Tibial nerve (tissue), 4 donors: Measurements from ENCODE around the gene NPRL2. TPM values are rescaled to one million over a fixed set of nuclear protein-coding genes. Genes with fewer than 3 reads are reported as not detected.

Experiments used
- DNase-seq, 2 donors: peaks; one replicate each; pipeline ENCODE4 v3.0.0-alpha.2; 2019; ENCODE audit warnings: low spot score in 2 of 2
- H3K27ac ChIP-seq, 4 donors: fragments of 200-600 bp; sonication (generic) in 3 of 4; one replicate each; pipeline ENCODE4 v1.5.1; 2017 to 2019; ENCODE audit warnings: mild to moderate bottlenecking in 1 of 4
- H3K27me3 ChIP-seq, 2 donors: fragments of 200-600 bp; sonication (generic) in 1 of 2; one replicate each; pipeline versions ENCODE4 v1.5.1 to v1.6.0; 2017 to 2019
- H3K36me3 ChIP-seq, 3 donors: fragments of 200-600 bp; sonication (generic); one replicate each; pipeline ENCODE4 v1.5.1; 2018 to 2019
- H3K4me1 ChIP-seq, 4 donors: fragments of 200-600 bp; sonication (generic) in 3 of 4; one replicate each; pipeline ENCODE4 v1.5.1; 2017 to 2019
- H3K4me3 ChIP-seq, 4 donors: fragments of 200-600 bp; sonication (generic) in 3 of 4; one replicate each; pipeline ENCODE4 v1.5.1; 2017 to 2019; ENCODE audit warnings: mild to moderate bottlenecking in 1 of 4, moderate library complexity in 1 of 4
- H3K9me3 ChIP-seq, 4 donors: fragments of 200-600 bp; sonication (generic) in 3 of 4; one replicate each; pipeline ENCODE4 v1.5.1; 2017 to 2019
- EP300 ChIP-seq, 2 donors: sonication (generic); formaldehyde crosslinking; IDR thresholded peaks; one replicate each; pipeline ENCODE4 v1.6.1; 2017; ENCODE audit warnings: antibody characterized with exemption in 2 of 2, mild to moderate bottlenecking in 1 of 2
- POLR2A ChIP-seq, 2 donors: fragments of 450-650 bp; IDR thresholded peaks; one replicate each; pipeline ENCODE4 v1.6.1; 2017; ENCODE audit warnings: antibody characterized with exemption in 2 of 2, mild to moderate bottlenecking in 2 of 2, moderate library complexity in 2 of 2
- WGBS, 2 donors: methylation state at CpG; one replicate each; pipeline ENCODE4 v1.1.5; 2018; 5-methylcytosine and 5-hydroxymethylcytosine counted together
- total RNA-seq, 4 donors: library from RNA; depleted of rRNA; stranded (reverse); fragments of >200 nt; gene quantifications; one replicate each; pipeline ENCODE4 v1.1.0, GENCODE V29; 2016
- TF ChIP-seq, protein P1 (sequence below), 5 experiments: fragments of 200-600 bp in 3 of 5; fragments of 450-650 bp in 2 of 5; sonication (generic) in 3 of 5; IDR thresholded peaks; one replicate each; pipeline ENCODE4 v1.5.1; 2016 to 2019; ENCODE audit warnings: antibody characterized with exemption in 5 of 5, mild to moderate bottlenecking in 3 of 5, moderate library complexity in 2 of 5

The NPRL2 gene
- total RNA-seq, 4 donors from 2014 or later, result 22.7 to 35.2 (median 27.2) TPM

GRCh38 chr3:50300681-50301254, 49.8 kb downstream of the NPRL2 start:
- peaks cover 0 to 16% (median 0%) of the 10 kb centered on the region in 3 donors for H3K36me3 ChIP-seq
- TF ChIP-seq POLR2A (IDR thresholded peaks at IDR 0.05) (no peak), EP300 (IDR thresholded peaks at IDR 0.05) (no peak)
- TF ChIP-seq, protein P1, sequence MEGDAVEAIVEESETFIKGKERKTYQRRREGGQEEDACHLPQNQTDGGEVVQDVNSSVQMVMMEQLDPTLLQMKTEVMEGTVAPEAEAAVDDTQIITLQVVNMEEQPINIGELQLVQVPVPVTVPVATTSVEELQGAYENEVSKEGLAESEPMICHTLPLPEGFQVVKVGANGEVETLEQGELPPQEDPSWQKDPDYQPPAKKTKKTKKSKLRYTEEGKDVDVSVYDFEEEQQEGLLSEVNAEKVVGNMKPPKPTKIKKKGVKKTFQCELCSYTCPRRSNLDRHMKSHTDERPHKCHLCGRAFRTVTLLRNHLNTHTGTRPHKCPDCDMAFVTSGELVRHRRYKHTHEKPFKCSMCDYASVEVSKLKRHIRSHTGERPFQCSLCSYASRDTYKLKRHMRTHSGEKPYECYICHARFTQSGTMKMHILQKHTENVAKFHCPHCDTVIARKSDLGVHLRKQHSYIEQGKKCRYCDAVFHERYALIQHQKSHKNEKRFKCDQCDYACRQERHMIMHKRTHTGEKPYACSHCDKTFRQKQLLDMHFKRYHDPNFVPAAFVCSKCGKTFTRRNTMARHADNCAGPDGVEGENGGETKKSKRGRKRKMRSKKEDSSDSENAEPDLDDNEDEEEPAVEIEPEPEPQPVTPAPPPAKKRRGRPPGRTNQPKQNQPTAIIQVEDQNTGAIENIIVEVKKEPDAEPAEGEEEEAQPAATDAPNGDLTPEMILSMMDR (IDR thresholded peaks at IDR 0.05), result no peak
- no peaks in the 10 kb centered on the region for H3K9me3 ChIP-seq
- no peaks in the 10 kb centered on the region for H3K27me3 ChIP-seq
- peak overlapping the region; percentile 75 to 97 (median 91) for H3K27ac ChIP-seq
- no peak for DNase-seq
- peaks cover 0 to 59% (median 40%) of the 10 kb centered on the region in 4 donors for H3K4me1 ChIP-seq
- whole genome bisulfite sequencing, 2 donors, result 61 to 64% methylated on average over 5 to 6 of the region's 6 CpGs
- peak overlapping the region in 1 of 4 donors; percentile 82 for H3K4me3 ChIP-seq

GRCh38 chr3:50299929-50300680, 50.5 kb downstream of the NPRL2 start:
- no peak for DNase-seq
- peaks cover 0 to 59% (median 40%) of the 10 kb centered on the region in 4 donors for H3K4me1 ChIP-seq
- TF ChIP-seq, protein P1 (IDR thresholded peaks at IDR 0.05), result peak in 1 of 5 experiments; percentile 24
- TF ChIP-seq EP300 (IDR thresholded peaks at IDR 0.05), result no peak
- no peaks in the 10 kb centered on the region for H3K9me3 ChIP-seq
- WGBS, 2 donors, result 19 to 35% methylated on average over 12 of the region's 12 CpGs
- peak overlapping the region; percentile 42 to 82 (median 74) for H3K4me3 ChIP-seq
- H3K36me3 ChIP-seq, result peaks cover 0 to 16% (median 0%) of the 10 kb centered on the region in 3 donors
- H3K27me3 ChIP-seq, result no peaks in the 10 kb centered on the region
- H3K27ac ChIP-seq, result peak overlapping the region; percentile 75 to 97 (median 91)

DNA sequence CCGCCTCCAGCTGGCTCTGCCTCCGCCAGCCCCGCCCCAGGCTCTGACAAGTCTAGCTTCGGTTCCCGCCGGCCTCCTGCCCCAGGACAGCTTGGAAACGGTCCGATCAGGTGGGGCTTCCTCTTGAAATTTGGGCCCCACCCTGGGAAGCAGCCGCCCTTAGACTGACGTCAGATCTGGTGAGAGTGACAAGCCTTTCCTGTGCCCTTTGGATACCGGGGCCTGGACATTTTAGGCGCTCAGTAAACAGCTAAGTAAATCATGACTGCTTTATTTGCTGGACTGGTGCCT, 51.0 kb downstream of the NPRL2 start:
- TF ChIP-seq EP300 (IDR thresholded peaks at IDR 0.05) (no peak), POLR2A (IDR thresholded peaks at IDR 0.05) (no peak)
- TF ChIP-seq, protein P1 (IDR thresholded peaks at IDR 0.05), result no peak
- 0 to 1% methylated on average over 11 to 12 of the region's 12 CpGs for WGBS, 2 donors
- peak overlapping the region; percentile 75 to 97 (median 91) for H3K27ac ChIP-seq
- no peaks in the 10 kb centered on the region for H3K27me3 ChIP-seq
- DNase-seq, result no peak
- peaks cover 0 to 59% (median 40%) of the 10 kb centered on the region in 4 donors for H3K4me1 ChIP-seq
- no peaks in the 10 kb centered on the region for H3K9me3 ChIP-seq
- peaks cover 0 to 16% (median 0%) of the 10 kb centered on the region in 3 donors for H3K36me3 ChIP-seq
- peak overlapping the region; percentile 42 to 82 (median 74) for H3K4me3 ChIP-seq

DNA sequence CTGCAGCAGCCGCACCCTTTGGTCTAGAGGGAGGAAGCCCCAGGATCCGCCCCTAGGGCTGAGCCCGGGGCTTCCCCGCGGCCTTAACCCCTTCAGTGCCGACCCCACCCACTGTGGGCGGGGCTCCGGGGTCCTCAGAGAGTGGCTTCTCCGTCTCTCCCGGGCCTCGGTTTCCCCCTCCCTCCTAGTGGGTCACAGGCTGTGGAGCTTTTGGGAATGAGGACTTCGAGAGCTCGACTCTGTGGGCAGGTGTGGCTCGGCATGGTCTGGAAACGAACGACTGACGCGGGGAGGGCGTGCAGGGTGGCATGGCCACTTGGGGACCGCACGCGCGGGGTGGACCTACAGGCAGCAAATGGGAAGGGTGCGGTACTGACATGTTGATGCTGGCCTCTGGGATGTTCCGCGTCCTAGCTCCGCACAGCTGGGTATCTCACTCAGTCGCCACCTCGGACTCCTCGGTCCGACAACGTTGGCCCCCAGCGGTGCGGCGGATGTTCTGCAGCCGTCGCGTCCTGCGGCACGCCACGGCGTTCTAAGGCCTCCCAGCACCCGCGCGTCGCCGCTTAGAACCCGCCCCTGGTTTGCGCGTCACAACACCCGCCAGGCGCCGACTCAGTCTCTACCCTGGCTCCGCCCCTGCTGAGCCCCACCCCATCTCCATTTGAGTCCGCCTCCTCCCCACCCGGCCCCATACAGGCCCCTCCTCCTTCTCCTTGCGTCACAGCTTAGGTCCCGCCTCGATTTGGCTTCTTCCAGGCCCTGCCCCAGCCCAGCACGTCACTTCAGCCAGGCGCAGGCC, 51.5 kb downstream of the NPRL2 start, which contains the start of the genes HYAL3 and NAA80:
TSS of gene HYAL3 (minus strand) at position 570 of the 802 bp plus-strand sequence. CDS start 3,803 bp downstream, outside the sequence.
TSS of gene NAA80 (minus strand) at position 570 of the 802 bp plus-strand sequence. CDS start 1,942 bp downstream, outside the sequence.
- Histone ChIP-seq H3K9me3 (no peaks in the 10 kb centered on the region), H3K4me1 (peaks cover 0 to 59% (median 40%) of the 10 kb centered on the region in 4 donors), H3K36me3 (peaks cover 0 to 16% (median 0%) of the 10 kb centered on the region in 3 donors), H3K27ac (peak within 1 kb of the TSS; percentile 93 to 98 (median 96)), H3K27me3 (no peaks in the 10 kb centered on the region), H3K4me3 (peak within 1 kb of the TSS; percentile 42 to 82 (median 74))
- TF ChIP-seq, protein P1 (IDR thresholded peaks at IDR 0.05), result peak; percentile 13 to 89 (median 33)
- TF ChIP-seq POLR2A (IDR thresholded peaks at IDR 0.05), result peak; percentile 87 to 98
- TF ChIP-seq EP300 (IDR thresholded peaks at IDR 0.05), result peak; percentile 81 to 97
- 0 to 1% methylated on average over 34 to 40 of the region's 61 CpGs for WGBS, 2 donors
- DNase-seq, result peak; percentile 99
